NCI-H2196 treated with DMSO at 0.1 percent for 48 hours (cell line): Measurements from ENCODE around the gene IRF2BPL.
A peak's percentile ranks its signal among the peaks of the same experiment; 100 is the strongest.

Experiments used
- DNase-seq: peaks from one replicate; lab custom pipeline; 2025; ENCODE audit not compliant: unreplicated experiment; lab: John Stamatoyannopoulos, UW

Gene IRF2BPL

DNA sequence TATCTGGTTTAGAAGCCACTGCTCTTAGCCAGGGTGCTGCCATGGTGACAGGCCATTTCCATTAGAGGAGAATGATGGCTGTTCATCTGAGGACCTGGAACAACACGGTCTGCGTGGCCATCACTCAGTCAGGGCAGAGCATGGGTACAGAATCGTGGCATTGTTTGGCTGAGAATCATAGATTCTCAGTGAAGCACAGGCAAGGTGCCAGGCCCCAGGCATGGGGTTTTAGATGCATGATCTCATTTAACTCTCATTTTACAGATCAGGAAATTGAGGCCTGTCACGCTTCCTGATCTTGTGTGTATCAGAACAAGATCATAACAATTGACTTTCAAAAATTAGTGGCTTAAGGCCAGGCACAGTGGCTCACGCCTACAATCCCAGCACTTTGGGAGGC is 26.8 kb upstream of the IRF2BPL start:
- no peak for DNase-seq

DNA sequence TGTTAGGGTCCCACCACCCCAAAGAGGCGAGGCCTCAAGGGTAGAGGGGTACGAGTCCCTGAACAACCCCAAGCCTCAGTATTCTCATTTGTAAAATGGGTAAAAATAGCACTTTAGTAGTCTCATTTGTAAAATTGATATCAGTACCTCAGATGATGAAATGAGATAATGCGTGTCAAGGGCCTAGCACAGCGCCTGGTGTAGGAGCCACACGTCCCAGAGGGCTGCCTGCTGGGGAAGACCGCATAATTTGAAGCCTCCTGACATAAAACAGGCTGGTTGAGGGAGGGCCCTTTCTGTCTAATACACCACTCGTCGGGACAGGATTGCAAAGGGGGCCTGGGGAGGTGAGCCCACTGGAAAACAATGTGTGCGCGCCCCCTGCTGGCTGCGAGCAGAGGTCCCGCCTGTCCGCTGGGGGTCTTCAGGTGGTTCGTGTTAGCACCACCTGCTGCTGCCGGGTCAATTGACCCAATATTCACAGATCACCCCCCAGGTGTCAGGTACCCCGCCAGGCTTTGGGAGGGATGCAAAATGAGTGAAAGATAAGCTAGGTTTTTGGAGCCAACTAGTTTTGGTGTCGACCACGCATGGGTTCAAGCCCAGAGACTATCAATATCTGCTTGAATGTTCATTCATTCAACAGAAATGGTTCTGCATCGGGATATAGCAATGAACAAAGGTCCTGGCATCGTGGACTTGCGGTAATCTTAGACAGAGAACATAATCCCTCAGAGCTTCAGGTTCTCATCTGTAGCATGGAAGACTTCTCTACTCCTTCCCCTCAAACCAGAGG is 24.7 kb upstream of the IRF2BPL start:
- DNase-seq, result no peak

DNA sequence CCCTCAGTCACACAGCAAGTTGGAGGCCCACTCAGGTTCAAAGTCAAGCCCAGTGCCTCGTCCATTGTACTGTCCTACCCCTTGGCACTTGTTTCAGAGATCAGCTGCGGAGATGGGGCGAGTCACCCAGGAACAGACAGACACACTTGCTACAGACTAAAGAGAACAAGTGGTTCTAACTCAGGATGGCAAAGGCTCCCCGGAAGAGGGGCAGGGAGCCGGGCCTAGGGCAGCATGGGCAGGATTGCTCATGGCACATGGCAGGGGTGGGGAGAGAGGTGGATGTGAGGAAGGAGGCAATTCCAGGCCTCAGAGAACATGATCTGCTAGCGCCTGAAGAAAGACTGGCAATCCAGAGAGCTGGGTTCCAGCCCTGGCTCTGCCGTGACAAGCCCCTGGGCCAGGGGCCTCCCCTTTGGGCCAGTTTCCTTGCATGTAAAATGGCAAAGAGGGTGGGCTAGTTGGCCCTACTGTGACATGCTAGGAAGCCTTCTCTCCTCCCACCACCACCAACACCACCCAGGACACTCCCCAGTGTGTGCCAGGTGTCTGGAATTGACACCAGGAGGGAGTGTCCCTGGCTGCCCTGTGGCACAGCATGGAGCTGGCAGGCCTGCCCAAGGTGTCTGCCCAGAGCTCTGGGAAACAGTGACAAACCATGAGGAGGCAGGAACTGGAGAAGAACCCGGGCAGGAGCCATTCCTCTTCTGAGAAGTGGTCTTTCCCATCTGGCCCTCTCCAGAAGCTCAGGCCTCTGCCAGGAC is 24.0 kb upstream of the IRF2BPL start:
- DNase-seq, result no peak

DNA sequence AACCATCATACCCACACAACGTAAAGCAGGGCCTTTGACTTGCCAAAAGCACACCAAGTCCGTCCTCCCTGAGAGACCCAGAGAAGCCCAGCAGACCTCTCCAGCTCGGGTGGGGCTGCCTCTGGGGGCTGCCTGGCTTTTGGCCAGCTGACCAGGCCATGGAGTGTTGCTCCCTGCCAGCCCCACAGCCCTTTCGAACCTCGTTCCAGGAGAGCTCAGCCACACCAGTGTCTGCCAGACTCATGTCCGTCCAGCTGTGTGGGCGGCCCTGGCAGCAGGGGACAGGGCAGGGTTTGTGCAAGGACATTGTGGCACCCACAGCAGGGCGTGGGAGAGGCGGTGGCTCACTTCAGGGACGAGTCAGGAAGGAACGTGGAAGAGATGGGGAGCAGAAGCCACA is 22.6 kb upstream of the IRF2BPL start:
- no peak for DNase-seq

DNA sequence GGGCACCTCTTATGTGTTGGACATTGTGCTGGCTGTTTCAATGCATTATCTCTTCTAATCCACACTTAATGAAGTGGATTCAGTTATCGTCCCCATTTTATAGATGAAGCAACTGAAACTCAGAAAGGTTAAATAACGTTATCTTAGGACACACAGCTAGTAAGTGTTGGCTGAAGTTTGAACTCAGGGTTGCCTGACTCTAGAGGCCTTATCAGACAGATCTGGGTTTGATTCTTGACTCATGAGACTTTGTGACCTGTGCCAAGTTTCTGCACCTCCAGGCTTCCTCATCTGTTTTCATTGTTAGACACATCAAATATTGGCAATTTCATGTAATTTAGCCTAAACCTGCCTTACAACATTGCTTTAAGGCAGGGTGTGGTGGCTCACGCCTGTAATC is 18.2 kb upstream of the IRF2BPL start:
- no peak for DNase-seq

DNA sequence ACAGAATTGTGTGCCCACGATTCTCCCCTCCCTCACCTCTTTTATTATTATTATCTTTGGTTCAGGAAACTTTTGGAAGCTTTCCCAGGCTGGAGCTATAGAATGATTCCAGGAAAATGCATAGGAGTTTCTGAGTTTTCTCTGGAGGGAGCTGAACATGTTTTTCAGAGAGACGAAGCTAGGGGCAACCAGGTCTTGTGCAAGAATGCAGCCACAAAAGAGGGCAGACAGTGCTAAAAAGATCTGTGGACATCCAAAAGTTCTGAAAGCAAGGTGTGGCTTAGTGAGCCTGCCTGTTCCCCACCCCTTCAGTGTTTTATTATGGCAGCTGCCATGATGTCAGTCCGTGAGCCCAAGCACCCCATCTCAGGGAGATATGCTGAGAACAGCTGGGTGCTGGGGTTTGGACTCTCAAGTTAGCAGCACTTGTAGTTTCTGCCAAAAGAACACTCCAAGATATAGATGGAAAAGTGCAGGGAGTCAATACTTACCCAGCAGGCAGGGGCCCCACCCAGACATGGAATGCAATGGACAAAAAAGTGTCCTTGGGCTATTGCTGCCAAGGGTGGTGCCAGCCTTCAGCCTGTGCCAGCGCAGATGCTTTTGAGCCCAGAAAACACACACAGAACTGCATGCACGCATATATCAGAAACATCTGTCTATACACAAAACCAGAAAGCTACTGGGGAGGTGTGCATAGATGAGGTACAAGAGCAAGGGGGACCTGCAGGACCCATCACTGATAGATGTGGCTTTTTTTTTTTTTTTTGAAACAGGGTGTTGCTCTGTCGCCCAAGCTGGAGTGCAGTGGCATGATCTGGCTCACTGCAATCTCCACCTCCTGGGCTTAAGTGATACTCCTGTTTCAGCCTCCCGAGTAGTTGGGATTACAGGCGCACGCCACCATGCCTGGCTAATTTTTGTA is 17.0 kb upstream of the IRF2BPL start:
- no peak for DNase-seq

DNA sequence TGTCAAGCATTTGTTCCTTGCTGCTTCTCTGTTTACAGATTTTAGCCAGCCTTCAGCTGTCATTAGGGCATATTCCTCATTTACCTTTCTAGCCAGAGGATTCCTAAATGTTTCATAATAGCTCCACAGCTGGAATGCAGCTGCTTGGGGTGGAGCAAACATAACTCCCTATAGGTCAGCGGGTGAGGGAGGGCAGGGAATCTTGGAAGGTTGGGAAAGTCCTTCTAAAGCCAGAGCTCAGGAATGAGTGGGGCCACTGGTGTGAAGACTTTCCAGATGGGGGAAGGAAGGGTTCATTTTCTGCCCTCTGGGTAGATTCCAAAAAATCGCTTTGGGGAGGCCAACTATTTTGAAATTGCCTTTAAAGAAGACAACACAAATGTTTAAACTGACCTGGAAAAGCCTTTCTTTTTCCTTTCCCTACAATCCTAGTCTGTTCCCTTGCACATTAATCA is 16.3 kb upstream of the IRF2BPL start:
- DNase-seq, result no peak

DNA sequence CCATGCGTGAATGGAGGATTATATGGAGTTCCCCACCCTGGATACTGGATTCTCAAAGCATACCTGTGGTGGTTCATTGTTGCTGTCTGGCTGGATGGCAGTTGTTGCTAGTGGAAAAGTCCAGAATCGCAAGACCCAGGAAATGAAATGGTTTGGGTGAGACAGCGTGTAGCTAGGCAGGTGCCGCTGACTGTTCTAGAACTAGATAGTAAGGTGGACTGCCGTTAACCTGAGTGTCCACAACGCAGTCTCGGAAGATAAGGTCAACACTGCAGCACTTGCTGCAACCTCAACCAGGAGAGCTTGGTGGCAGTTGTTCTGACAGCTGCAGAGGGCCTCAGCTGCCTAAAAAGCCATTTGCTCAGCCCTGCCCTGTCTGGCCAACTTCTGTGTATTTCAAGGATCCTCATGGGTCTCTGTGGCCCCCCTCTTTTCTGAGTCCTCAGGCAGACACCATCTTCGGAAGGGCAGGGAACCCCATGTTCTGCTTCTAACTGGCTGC is 15.5 kb upstream of the IRF2BPL start:
- DNase-seq, result no peak

DNA sequence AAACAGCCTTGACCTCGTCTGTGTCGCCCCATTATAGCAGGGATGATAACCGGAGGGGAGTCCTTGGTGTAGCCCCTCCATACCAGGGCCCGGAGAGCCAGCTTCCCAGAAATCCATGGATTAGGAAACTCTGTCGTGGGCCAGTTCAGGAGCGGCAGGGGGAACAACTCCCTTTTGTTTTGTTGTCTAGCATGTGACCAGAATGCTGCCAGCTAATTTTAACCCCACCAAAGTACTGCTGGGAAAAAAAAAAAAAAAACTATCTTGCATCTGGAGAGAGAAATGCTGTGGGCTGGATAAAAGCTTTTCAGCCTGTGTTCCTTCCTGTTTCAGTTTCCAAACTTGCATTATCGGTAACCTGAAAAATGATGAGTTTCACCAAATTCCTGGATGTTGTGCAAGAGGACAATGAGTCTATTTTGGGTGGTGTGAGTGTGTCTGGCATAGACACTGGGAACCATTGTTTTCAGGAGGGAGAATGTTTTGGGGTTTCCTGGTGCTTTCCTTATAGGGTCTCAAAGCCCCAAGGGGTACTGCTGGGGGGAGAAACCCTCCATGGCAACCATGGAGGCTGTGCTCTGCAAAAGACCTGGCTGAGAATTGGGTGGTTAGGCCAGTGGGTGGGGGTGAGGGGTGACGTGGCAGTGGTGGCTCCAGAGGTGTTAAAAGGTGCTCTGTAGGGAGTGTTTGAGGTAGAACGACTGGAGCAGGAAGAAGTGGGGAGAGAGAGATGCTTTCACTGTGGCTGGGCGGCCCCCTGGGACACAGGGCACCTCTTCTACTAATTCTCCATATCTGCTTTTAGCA is 14.9 kb upstream of the IRF2BPL start:
- DNase-seq, result no peak

DNA sequence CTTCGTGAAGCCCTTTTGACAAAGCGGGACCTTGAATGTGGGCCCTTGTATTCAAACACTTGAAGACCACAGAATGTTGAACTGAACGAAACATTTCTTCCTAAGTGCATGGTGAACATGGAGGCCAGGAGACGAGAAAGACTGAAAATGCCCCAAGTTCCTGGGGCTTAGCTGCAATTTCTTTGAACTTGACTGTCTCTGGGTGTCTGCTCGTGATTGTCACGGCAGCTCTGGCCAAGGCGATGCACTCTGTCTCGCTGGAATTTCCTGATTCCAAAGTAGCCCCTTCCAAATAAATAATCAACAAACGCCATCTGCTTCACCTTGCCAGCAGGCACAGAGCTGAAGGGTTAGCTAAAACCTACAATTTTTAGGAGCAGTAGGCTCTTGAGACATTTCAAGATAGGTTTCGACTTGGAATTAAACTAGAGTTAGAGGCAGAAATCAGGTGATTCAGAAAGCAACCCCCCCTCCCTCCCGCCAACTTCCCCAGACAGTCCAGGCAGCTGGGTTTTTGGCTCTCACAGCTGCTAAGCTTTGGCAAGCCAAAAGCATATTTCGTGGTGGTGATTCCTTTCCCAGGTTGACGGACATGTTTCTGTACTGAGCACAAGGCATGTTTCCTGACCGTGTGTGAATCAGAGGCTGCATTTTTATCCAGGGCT is 13.5 kb upstream of the IRF2BPL start:
- DNase-seq, result peak; percentile 59

DNA sequence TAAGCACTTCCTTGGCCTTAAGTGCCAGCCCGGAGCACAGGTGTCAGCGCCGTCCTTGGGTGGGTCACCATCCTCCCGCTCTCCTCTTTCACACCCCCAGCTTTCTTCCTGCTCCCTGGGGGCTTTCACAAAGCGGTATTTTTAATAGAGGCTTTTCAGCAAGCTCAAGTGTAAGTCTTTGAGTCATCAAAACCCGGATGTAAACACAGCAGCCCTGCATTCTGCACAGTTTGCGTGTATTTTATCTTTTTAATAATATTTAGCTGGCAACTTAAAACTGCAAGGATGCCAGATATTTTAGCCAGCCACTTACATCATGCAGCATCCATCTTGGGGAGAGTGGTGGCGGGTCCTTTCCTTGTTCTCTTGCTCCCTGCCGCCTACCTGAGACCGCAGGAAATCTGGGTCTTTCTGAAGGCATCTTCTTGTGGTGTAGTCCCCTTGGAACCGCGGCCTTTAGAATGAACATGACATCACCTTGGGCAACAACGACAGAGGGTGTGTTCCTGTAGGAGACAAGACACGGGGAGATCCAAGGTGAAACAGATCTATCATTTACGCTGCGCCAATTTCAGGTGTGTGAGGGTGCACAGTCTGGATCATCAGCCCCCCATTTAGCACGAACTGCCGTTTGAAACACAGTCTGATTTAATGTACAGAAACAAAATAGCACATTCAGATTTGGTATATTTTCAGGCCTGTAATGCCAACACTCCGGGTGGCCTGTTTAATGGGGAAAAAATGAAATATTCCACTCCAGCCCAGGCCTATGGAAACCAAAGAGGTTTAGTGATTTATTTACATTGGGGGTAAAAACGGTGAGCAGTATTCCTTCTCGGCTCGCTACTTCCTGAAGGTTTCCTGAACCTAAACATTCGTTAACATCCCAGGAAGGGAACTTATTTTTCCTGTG is 12.5 kb upstream of the IRF2BPL start:
- DNase-seq, result no peak

DNA sequence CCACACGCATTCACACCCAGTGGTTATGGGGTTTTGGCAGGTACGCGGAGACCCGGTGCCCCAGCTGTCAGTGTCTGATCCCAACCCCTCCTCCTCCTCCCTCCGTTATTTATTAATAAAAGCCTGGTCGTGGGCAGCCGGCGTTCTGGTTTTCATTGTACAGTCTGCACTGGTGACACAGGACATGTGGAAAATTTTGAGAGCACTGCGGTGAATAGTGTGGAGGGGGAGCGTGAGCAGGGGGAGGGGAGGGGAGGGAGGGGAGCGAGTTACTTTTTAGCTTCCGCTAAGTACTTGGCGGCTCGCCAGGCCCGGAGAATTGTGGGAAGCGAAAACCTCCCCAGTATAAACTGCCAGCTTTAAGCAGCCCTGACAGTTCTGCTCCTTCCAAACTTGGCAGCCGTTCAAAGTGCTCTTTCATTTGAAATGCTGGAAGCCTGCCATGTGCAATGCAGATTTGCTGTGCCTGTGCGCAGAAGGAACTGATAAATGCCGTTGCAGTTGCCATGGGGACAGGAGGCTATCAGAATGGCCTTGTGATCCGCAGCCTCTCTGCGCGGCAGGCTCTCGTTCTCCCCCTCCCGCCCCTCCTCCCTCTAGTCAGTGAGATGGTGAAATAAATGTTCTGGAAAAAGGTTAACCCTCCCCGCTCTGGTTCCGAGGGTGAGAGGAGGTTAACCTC is 11.7 kb upstream of the IRF2BPL start:
- peak; percentile 99 for DNase-seq

DNA sequence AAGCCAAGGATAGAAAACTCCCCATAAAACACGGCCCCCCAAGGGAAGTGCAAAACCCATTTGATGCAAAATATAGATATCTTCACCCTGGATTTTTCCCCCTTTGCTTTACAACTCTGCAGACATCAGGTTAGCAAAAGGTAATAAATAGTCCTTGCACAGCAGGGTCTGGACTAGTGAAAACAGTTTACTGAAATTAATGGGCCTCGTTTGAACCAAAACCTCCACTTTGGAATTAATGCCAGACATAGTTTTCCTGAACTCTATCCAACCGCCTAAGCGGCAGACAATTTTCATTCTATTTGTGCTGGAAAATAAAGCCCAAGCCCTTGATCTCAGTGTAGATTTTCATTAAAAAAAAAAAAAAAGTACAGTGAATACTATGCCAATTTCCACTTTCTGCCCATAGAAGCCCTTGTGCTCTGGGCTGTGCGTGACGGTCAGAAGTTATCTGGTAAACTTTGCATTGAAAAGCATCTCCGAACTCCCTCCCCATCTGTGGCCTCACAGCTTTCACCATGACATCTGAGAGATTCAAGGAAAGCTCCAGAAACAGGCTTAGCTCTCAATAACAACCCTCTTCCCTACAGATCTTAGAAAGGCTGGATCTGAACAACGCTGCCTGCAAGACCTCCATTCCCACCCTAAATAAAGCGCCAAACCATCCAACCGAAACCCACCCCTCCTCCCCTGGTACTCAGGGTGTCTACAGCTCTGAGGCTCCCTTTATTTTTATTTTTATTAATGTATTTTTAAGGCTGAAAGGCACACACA is 11.0 kb upstream of the IRF2BPL start:
- DNase-seq, result peak; percentile 69

DNA sequence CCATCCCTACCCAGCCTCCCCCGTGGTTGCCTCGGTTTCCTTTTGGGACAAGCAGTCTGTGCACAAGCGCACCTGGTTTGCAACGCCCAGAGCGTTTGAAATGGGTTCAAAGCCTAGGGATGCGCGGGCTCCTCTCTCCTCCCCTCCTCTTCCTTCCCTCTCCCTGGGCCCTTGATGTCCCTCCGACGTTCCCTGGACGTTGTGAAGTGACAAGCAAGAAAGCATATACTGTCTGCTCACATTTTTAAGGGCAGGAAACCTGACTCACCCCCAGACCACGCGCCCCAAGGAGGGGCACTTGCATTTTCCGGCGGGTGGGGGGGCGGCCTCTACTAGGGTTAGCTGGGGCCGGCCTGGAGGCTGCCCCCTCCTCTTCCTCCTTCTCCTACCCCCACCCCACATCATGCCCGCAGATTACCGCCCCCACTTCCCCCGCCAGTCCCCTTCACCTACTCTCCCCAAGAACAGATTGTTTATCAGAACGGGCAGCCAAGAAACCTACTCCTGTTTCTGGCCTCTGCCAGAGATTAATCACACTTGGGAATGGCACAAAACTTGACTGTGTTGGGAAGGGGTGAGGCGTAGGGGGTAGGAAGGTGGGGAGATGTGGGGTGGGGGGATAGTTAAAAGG is 9.5 kb upstream of the IRF2BPL start:
- DNase-seq, result no peak

DNA sequence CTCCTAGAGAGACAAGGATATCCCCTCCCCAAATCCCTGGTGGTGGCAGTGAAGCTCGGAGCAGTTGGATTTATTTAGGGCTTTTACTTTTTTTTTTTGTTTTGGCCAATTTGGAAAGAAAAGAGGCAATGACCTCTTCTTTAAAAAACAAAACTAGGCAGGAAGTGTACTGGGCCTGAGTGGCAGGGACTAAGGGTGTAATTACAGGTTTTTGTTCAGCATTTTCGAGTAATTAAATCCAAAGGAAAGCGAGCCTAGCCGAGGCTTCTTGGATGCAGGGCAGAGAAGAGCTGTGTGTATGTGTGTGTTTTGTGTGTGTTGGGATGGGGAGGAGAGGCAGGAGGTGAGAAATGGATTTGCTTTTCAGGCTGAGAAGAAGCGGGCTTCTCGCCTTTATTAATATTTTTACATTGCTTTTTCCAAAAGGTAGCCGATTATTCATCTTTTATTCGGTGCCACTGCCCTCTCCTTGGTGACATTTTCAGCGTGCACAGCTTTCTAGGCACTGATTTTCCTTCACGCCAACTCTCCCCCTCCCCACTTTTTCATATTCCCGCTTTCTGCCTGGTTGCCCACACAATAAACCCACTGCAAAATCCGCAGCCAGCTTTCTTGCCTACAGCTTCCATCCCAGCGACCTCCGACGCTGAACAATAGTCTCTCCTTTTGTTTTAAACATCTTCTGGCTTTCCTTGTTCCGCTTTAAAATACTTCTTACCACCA is 8.9 kb upstream of the IRF2BPL start:
- DNase-seq, result no peak

DNA sequence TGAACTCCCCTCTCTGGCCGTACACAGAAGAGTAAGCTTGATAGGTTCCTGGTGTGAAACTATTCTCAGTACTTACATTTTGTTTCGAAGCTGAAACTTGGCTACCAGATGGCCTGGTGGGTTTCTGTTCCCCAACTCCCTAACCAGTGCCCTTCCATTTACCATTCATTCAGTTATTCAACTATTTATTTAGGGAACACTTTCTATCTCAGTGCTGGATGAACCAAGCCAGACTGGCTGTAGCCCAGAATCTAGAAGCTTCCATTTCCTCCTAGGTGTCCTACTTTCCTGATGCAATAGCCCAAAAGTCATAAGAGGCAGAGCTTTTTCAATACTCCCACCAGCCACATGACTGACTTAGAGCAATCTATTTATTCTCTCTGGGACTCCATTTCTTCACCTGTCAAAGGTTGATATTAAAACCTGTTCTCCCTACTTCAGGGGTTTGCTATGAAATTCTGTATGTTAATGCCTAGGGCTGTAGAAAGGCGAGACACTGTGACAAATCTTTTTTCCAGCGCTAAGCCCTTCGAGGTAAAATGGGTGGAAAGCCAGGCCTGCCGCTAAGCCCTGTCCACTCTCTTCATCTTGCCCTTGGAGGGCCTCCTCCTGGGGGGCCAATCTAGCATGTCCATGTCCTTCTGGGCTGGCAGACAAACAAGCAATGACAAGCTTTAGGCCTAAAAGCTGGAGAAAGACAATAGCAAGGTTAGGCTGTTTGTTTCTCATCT is 8.1 kb upstream of the IRF2BPL start:
- DNase-seq, result no peak
